CD4-positive, alpha-beta memory T cell (primary cell): ENCODE measurements around the gene NPR1. TPM values are rescaled to one million over a fixed set of nuclear protein-coding genes. Genes with fewer than 3 reads are reported as not detected.

Experiments used
- CTCF ChIA-PET: fragments of 350-600 bp; sonication (Branson Sonifier 250); formaldehyde crosslinking; loops from one replicate; lab custom pipeline; 2021; ENCODE audit warnings: inconsistent platforms; ENCODE audit not compliant: partially characterized antibody; lab: Charles Lee
- POLR2A ChIA-PET: fragments of 350-600 bp; sonication (Branson Sonifier 250); formaldehyde crosslinking; loops from one replicate; lab custom pipeline; 2021; ENCODE audit not compliant: partially characterized antibody; lab: Charles Lee
- DNase-seq, 5 donors: peaks; one replicate each; pipeline versions ENCODE4 v3.0.0 to v3.0.0-alpha.2; 2020 to 2022; ENCODE audit warnings: mixed read lengths in 1 of 5
- H3K27ac ChIP-seq: one replicate; pipeline ENCODE4 v1.7.0; 2013; ENCODE audit warnings: low read depth, low read length
- H3K27me3 ChIP-seq: 2 replicates; pipeline ENCODE4 v1.7.0; 2013; ENCODE audit warnings: mild to moderate bottlenecking, low read length, moderate library complexity; ENCODE audit not compliant: insufficient read depth
- H3K36me3 ChIP-seq: 2 replicates; pipeline ENCODE4 v1.7.0; 2013; ENCODE audit warnings: mild to moderate bottlenecking, low read length, moderate library complexity; ENCODE audit not compliant: insufficient read depth
- H3K4me1 ChIP-seq: 2 replicates; pipeline ENCODE4 v1.7.0; 2013; ENCODE audit warnings: mild to moderate bottlenecking, low read length, moderate library complexity; ENCODE audit not compliant: insufficient read depth
- H3K4me3 ChIP-seq, 2 donors: one replicate each; pipeline ENCODE4 v1.7.0; 2013; ENCODE audit warnings: low read length in 2 of 2, mild to moderate bottlenecking in 1 of 2
- H3K9me3 ChIP-seq, 2 donors: one replicate each; pipeline ENCODE4 v1.7.0; 2013; ENCODE audit warnings: low read length in 2 of 2, control low read depth in 1 of 2; ENCODE audit not compliant: control insufficient read depth in 1 of 2
- H3K27ac Mint-ChIP-seq, 7 donors: one replicate each; pipeline ENCODE4 v1.8.0; 2020 to 2021; ENCODE audit warnings: mixed read lengths in 7 of 7, mild to moderate bottlenecking in 6 of 7, inconsistent platforms in 3 of 7, moderate library complexity in 3 of 7
- H3K27me3 Mint-ChIP-seq, 2 donors: one replicate each; pipeline ENCODE4 v1.8.0; 2020 to 2021; ENCODE audit warnings: mixed read lengths in 2 of 2
- H3K36me3 Mint-ChIP-seq, 2 donors: one replicate each; pipeline ENCODE4 v1.8.0; 2020 to 2021; ENCODE audit warnings: mixed read lengths in 2 of 2, inconsistent platforms in 1 of 2, mild to moderate bottlenecking in 1 of 2
- H3K4me1 Mint-ChIP-seq, 4 donors: one replicate each; pipeline ENCODE4 v1.8.0; 2020 to 2021; ENCODE audit warnings: mixed read lengths in 4 of 4, mild to moderate bottlenecking in 1 of 4
- H3K4me3 Mint-ChIP-seq, 8 donors: one replicate each; pipeline ENCODE4 v1.8.0; 2020 to 2021; ENCODE audit warnings: mixed read lengths in 8 of 8, mild to moderate bottlenecking in 7 of 8, moderate library complexity in 6 of 8, inconsistent platforms in 3 of 8
- H3K9me3 Mint-ChIP-seq, 8 donors: one replicate each; pipeline ENCODE4 v1.8.0; 2020 to 2021; ENCODE audit warnings: mixed read lengths in 8 of 8, mild to moderate bottlenecking in 5 of 8, inconsistent platforms in 3 of 8, moderate library complexity in 1 of 8
- intact Hi-C: fragments of 100-400 bp; cut with micrococcal nuclease; formaldehyde crosslinking; loops from one replicate; pipeline ENCODE4 v1.15.1; 2023
- polyA plus RNA-seq, 2 donors: library from polyadenylated mRNA; unstranded; fragments of 300-500 nt; fragmentation: Illumina TruSeq; gene quantifications; one replicate each; pipeline ENCODE4 v1.2.3, GENCODE V29; 2021
- total RNA-seq, 2 experiments: library from RNA; stranded (reverse); gene quantifications; one replicate each; pipeline ENCODE4 v1.2.3, GENCODE V29; 2021

The NPR1 gene
- not detected for total RNA-seq
- not detected for polyA plus RNA-seq

- Mint-ChIP-seq H3K4me3 (peak within 1 kb of the TSS; percentile 82 to 91 (median 88)), H3K36me3 (no peaks in the 10 kb centered on the region), H3K27me3 (peaks cover 28 to 35% of the 10 kb centered on the region in 2 donors), H3K27ac (peak within 1 kb of the TSS in 3 of 7 donors; percentile 12 to 83 (median 71)), H3K9me3 (no peaks in the 10 kb centered on the region), H3K4me1 (peaks cover 13 to 21% (median 15%) of the 10 kb centered on the region in 4 donors)
- Histone ChIP-seq H3K27ac (no peak within 1 kb of the TSS), H3K9me3 (no peaks in the 10 kb centered on the region), H3K27me3 (peaks cover 32% of the 10 kb centered on the region), H3K4me3 (peak within 1 kb of the TSS; percentile 29 to 48), H3K4me1 (peaks cover 27% of the 10 kb centered on the region), H3K36me3 (no peaks in the 10 kb centered on the region)
- ChIA-PET CTCF (interaction anchor here (1.6 to 4.4 kb wide), 3 partner anchors 67 to 74 kb away, joined by 5 to 29 read pairs (median 12); no protein-coding TSS in a partner anchor), POLR2A (interaction anchor here (0.8 kb wide), 1 partner anchor 45 kb away, joined by 3 read pairs; the partner anchor contains the start of gene CHTOP)
- intact Hi-C loops, result loop anchor here (2.0 kb wide), 1 partner anchor 20 kb away; the partner anchor contains the start of gene SNAPIN
- peak in 3 of 5 donors; percentile 22 to 30 (median 26) for DNase-seq
Observed at GRCh38 chr1:153678519-153679336, at the start of gene NPR1. Gene NPR1 (plus strand): TSS chr1:153678688. CDS start chr1:153679109, 421 bp downstream.

GRCh38 chr1:153629343-153629665 is 49.2 kb upstream of the NPR1 start:
- Mint-ChIP-seq H3K4me1 (peaks cover 11 to 20% (median 15%) of the 10 kb centered on the region in 4 donors), H3K27ac (no peak overlapping the region), H3K27me3 (peaks cover 0 to 3% of the 10 kb centered on the region in 2 donors), H3K4me3 (no peak overlapping the region), H3K9me3 (peaks cover 0 to 3% (median 0%) of the 10 kb centered on the region in 8 donors), H3K36me3 (peaks cover 0 to 6% of the 10 kb centered on the region in 2 donors)
- H3K4me3 ChIP-seq, result no peak overlapping the region
- peak in 1 of 5 donors; percentile 12 for DNase-seq
- no peak overlapping the region for H3K27ac ChIP-seq
- H3K27me3 ChIP-seq, result no peaks in the 10 kb centered on the region
- no peaks in the 10 kb centered on the region for H3K36me3 ChIP-seq
- H3K4me1 ChIP-seq, result peaks cover 8% of the 10 kb centered on the region
- CTCF ChIA-PET, result interaction anchor here (2.5 to 3.5 kb wide), 3 partner anchors 10 to 118 kb away, joined by 5 to 12 read pairs (median 11); no protein-coding TSS in a partner anchor
- H3K9me3 ChIP-seq, result no peaks in the 10 kb centered on the region
- POLR2A ChIA-PET, result no interaction called here
- intact Hi-C loops, result no loop called here

- peaks cover 11 to 26% (median 18%) of the 10 kb centered on the region in 4 donors for H3K4me1 Mint-ChIP-seq
- no peaks in the 10 kb centered on the region for H3K9me3 ChIP-seq
- H3K27ac Mint-ChIP-seq, result peak overlapping the region in 1 of 7 donors; percentile 2
- peaks cover 8% of the 10 kb centered on the region for H3K4me1 ChIP-seq
- H3K27me3 Mint-ChIP-seq, result peaks cover 0 to 3% of the 10 kb centered on the region in 2 donors
- H3K27ac ChIP-seq, result no peak overlapping the region
- no peaks in the 10 kb centered on the region for H3K36me3 ChIP-seq
- peaks cover 0 to 11% of the 10 kb centered on the region in 2 donors for H3K36me3 Mint-ChIP-seq
- H3K27me3 ChIP-seq, result no peaks in the 10 kb centered on the region
- DNase-seq, result peak in 1 of 5 donors; percentile 22
- H3K4me3 ChIP-seq, result no peak overlapping the region
- no peak overlapping the region for H3K4me3 Mint-ChIP-seq
- intact Hi-C loops, result loop anchor here (5.0 kb wide), 1 partner anchor 98 kb away; no protein-coding TSS in a partner anchor
- H3K9me3 Mint-ChIP-seq, result peaks cover 0 to 3% (median 0%) of the 10 kb centered on the region in 8 donors
- POLR2A ChIA-PET, result no interaction called here
- CTCF ChIA-PET, result interaction anchor here (2.6 to 3.5 kb wide), 2 partner anchors 10 to 119 kb away, joined by 11 to 12 read pairs; no protein-coding TSS in a partner anchor
Observed at GRCh38 chr1:153629971-153630370, 48.5 kb upstream of the NPR1 start.

GRCh38 chr1:153630384-153630783 is 48.1 kb upstream of the NPR1 start:
- Mint-ChIP-seq H3K9me3 (peaks cover 0 to 3% (median 0%) of the 10 kb centered on the region in 8 donors), H3K27ac (peak overlapping the region in 1 of 7 donors; percentile 2), H3K36me3 (peaks cover 0 to 12% of the 10 kb centered on the region in 2 donors), H3K4me3 (no peak overlapping the region), H3K4me1 (peaks cover 13 to 30% (median 20%) of the 10 kb centered on the region in 4 donors), H3K27me3 (peaks cover 0 to 3% of the 10 kb centered on the region in 2 donors)
- Histone ChIP-seq H3K27ac (no peak overlapping the region), H3K36me3 (no peaks in the 10 kb centered on the region), H3K4me3 (no peak overlapping the region), H3K9me3 (no peaks in the 10 kb centered on the region), H3K4me1 (peaks cover 11% of the 10 kb centered on the region), H3K27me3 (no peaks in the 10 kb centered on the region)
- CTCF ChIA-PET, result interaction anchor here (1.3 to 3.5 kb wide), 3 partner anchors 11 to 119 kb away, joined by 3 to 12 read pairs (median 11); no protein-coding TSS in a partner anchor
- intact Hi-C loops, result loop anchor here (5.0 kb wide), 1 partner anchor 98 kb away; no protein-coding TSS in a partner anchor
- DNase-seq, result no peak
- POLR2A ChIA-PET, result interaction anchor here (0.8 kb wide), 1 partner anchor 95 kb away, joined by 3 read pairs; no protein-coding TSS in a partner anchor

GRCh38 chr1:153631047-153632022 is 47.2 kb upstream of the NPR1 start:
- Histone ChIP-seq H3K4me3 (no peak overlapping the region), H3K9me3 (no peaks in the 10 kb centered on the region), H3K4me1 (peaks cover 20% of the 10 kb centered on the region), H3K36me3 (peaks cover 6% of the 10 kb centered on the region), H3K27ac (no peak overlapping the region), H3K27me3 (no peaks in the 10 kb centered on the region)
- Mint-ChIP-seq H3K27ac (peak overlapping the region in 6 of 7 donors; percentile 41 to 90 (median 58)), H3K9me3 (peaks cover 0 to 3% (median 0%) of the 10 kb centered on the region in 8 donors), H3K4me3 (peak overlapping the region in 1 of 8 donors; percentile 10), H3K4me1 (peaks cover 15 to 38% (median 25%) of the 10 kb centered on the region in 4 donors), H3K27me3 (peaks cover 0 to 1% of the 10 kb centered on the region in 2 donors), H3K36me3 (peaks cover under 1 to 16% of the 10 kb centered on the region in 2 donors)
- POLR2A ChIA-PET, result interaction anchor here (0.6 to 0.8 kb wide), 2 partner anchors 96 to 1948 kb away, joined by 3 to 4 read pairs; no protein-coding TSS in a partner anchor
- no peak for DNase-seq
- intact Hi-C loops, result loop anchor here (2.0 to 5.0 kb wide), 3 partner anchors 65 to 359 kb away; partner anchors contain the start of gene RPS27
- CTCF ChIA-PET, result interaction anchor here (1.3 to 2.6 kb wide), 2 partner anchors 12 to 63 kb away, joined by 3 to 11 read pairs; no protein-coding TSS in a partner anchor

- ChIA-PET POLR2A (interaction anchor here (0.8 to 3.1 kb wide), 23 partner anchors 13 to 358 kb away, joined by 3 to 80 read pairs (median 6); partner anchors contain the start of genes CRTC2, ILF2, INTS3 and JTB), CTCF (interaction anchor here (0.9 to 2.5 kb wide), 10 partner anchors 10 to 122 kb away, joined by 3 to 12 read pairs (median 6); partner anchors contain the start of genes S100A4 and S100A6)
- Histone ChIP-seq H3K27ac (peak overlapping the region; percentile 100), H3K4me3 (peak overlapping the region in 1 of 2 donors; percentile 99), H3K27me3 (no peaks in the 10 kb centered on the region), H3K36me3 (peaks cover 25% of the 10 kb centered on the region), H3K9me3 (no peaks in the 10 kb centered on the region), H3K4me1 (peaks cover 35% of the 10 kb centered on the region)
- H3K27me3 Mint-ChIP-seq, result no peaks in the 10 kb centered on the region
- H3K36me3 Mint-ChIP-seq, result peaks cover 14 to 32% of the 10 kb centered on the region in 2 donors
- peaks cover 0 to 3% (median 0%) of the 10 kb centered on the region in 8 donors for H3K9me3 Mint-ChIP-seq
- H3K27ac Mint-ChIP-seq, result peak overlapping the region; percentile 98 to 100 (median 100)
- H3K4me3 Mint-ChIP-seq, result peak overlapping the region; percentile 94 to 100 (median 98)
- H3K4me1 Mint-ChIP-seq, result peaks cover 26 to 51% (median 39%) of the 10 kb centered on the region in 4 donors
- peak in 1 of 5 donors; percentile 46 for DNase-seq
- intact Hi-C loops, result loop anchor here (2.0 to 5.0 kb wide), 3 partner anchors 66 to 358 kb away; partner anchors contain the start of gene RPS27
Observed at GRCh38 chr1:153633161-153633753, 45.2 kb upstream of the NPR1 start.
